Heart left ventricle (tissue), 13 donors: Measurements from ENCODE around the gene ORC4.

Source experiments
- CTCF ChIP-seq, 12 donors: fragments of 200-600 bp; sonication (generic) in 4 of 12; IDR thresholded peaks; one replicate each; pipeline versions ENCODE4 v1.5.0 to v1.8.0; 2018 to 2022; ENCODE audit warnings: antibody characterized with exemption in 12 of 12, mild to moderate bottlenecking in 5 of 12
- POLR2A ChIP-seq, 2 donors: fragments of 450-650 bp; IDR thresholded peaks; one replicate each; pipeline ENCODE4 v1.6.1; 2017; ENCODE audit warnings: antibody characterized with exemption in 2 of 2, mild to moderate bottlenecking in 2 of 2, moderate library complexity in 2 of 2
- donor health status: ischemic (EF 13 %, LVEDD 7.1; RV severe dilation, severe dysfunction).
- donor health status: DM: no; HTN: yes; CAD: no.
- donor health status: DM: no; HTN: no; CAD: no.
- donor health status: ischemic (EF 25% LVEDD 6.9; RV normal size, moderate dysfunction).
- donor health status: ischemic (EF 25% LVEDD 5.7; RV mildly dilated, moderate dysfunction).
- donor health status: ischemic (EF 35%, LVEDD 5.7; RV mildly dilated, moderate dysfunction).
- donor health status: nonischemic (EF 11% LVEDD 7.7; RV severe dilation, severe dysfunction).
- donor health status: DM: yes; HTN: yes; CAD: no.
- donor health status: PGD.
- donor health status: ischemic (EF 29% LVEDD 5.4; RV normal size, mild dysfunction).
- donor health status: nonischemic (EF 23%, LVEDD 6.1; RV moderate dilation, normal function).

GRCh38 chr2:148022882-148023281 is 2.3 kb upstream of the ORC4 start:
- TF ChIP-seq POLR2A (IDR thresholded peaks at IDR 0.05): no peak
- TF ChIP-seq CTCF (IDR thresholded peaks at IDR 0.05): no peak
